Coronary artery (tissue), 2 donors: ENCODE results near the gene TUT1.
"Not testable (repeated sequence)": the region's sequence is repeated elsewhere in the genome, so short reads cannot be mapped to it uniquely, and the experiment has no call there.

Experiments
- DNase-seq: peaks from one replicate; pipeline ENCODE4 v3.0.0-alpha.2; 2017; ENCODE audit warnings: low spot score
- H3K27ac ChIP-seq, 2 donors: fragments of 200-600 bp; sonication (generic); one replicate each; pipeline ENCODE4 v1.5.1; 2016 to 2019
- H3K4me3 ChIP-seq: fragments of 200-600 bp; sonication (generic); 2 replicates; pipeline ENCODE4 v1.5.1; 2016; ENCODE audit warnings: mild to moderate bottlenecking, moderate library complexity
- CTCF ChIP-seq: fragments of 200-600 bp; sonication (generic); IDR thresholded peaks from one replicate; pipeline ENCODE4 v1.5.1; 2019; ENCODE audit warnings: antibody characterized with exemption

The TUT1 gene

GRCh38 chr11:62591448-62592145 is at the start of gene TUT1:
Gene TUT1, minus strand, starts transcription at chr11:62591523. Its CDS starts 38 bp downstream, at chr11:62591485.
- peak; percentile 98 for DNase-seq
- no peak for TF ChIP-seq CTCF
- H3K4me3 ChIP-seq: peak within 1 kb of the TSS; percentile 77
- peak within 1 kb of the TSS; percentile 90 to 97 for H3K27ac ChIP-seq

GRCh38 chr11:62632492-62632891 is 41.2 kb upstream of the TUT1 start:
- DNase-seq: no peak
- Histone ChIP-seq H3K4me3 (no peak overlapping the region), H3K27ac (no peak overlapping the region)
- no peak for TF ChIP-seq CTCF

- no peak for DNase-seq
- Histone ChIP-seq H3K27ac (no peak overlapping the region), H3K4me3 (no peak overlapping the region)
- TF ChIP-seq CTCF: no peak
These were observed 36.4 kb upstream of the TUT1 start for GRCh38 chr11:62627713-62628112.

GRCh38 chr11:62622476-62623089 is 31.3 kb upstream of the TUT1 start:
- Histone ChIP-seq H3K4me3 (peak overlapping the region; percentile 78), H3K27ac (peak overlapping the region; percentile 55 to 90)
- no peak for DNase-seq
- no peak for TF ChIP-seq CTCF

- Histone ChIP-seq H3K4me3 (peak within 1 kb of the TSS; percentile 78), H3K27ac (peak within 1 kb of the TSS; percentile 55 to 90)
- no peak for TF ChIP-seq CTCF
- peak; percentile 100 for DNase-seq
These were observed 30.5 kb upstream of the TUT1 start, which contains the start of gene B3GAT3 for GRCh38 chr11:62621567-62622470. Gene B3GAT3, minus strand, starts transcription at chr11:62621986. Its CDS starts 39 bp downstream, at chr11:62621947.

GRCh38 chr11:62621027-62621566 is 29.8 kb upstream of the TUT1 start:
- no peak for DNase-seq
- H3K4me3 ChIP-seq: peak overlapping the region; percentile 78
- TF ChIP-seq CTCF: no peak
- peak overlapping the region; percentile 55 to 90 for H3K27ac ChIP-seq

- not testable (repeated sequence) for H3K27ac ChIP-seq, H3K4me3 ChIP-seq, DNase-seq
These were observed 25.6 kb upstream of the TUT1 start for GRCh38 chr11:62616957-62617356.
